Measurements from ENCODE around the gene ART3. TPM values are rescaled to one million over a fixed set of nuclear protein-coding genes. Genes with fewer than 3 reads are reported as not detected.

The ART3 gene
- total and polyA plus RNA-seq, 2 of the 8 experiments (the other 6 are each of a cell fraction or from before 2014, with no cell fraction given) = 0.21 to 0.63 TPM

DNA sequence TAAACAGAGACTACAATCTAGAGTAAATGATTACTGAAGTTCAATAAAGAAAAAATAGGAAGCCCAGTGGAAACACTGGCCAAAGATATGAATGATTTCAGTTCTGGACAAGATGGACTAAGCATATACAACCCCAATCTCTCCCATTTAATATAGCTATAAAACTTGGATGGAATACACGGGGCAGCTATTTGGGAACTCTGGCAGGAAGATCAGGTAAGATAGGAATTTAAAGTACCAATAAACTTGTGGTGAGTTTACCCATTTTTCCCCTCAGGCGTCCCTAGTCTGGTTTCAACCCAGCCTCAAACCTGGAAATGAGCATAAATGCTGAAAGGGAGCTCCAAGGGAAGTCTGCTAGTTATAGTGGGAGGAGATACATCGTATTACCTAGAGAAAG, 53.2 kb downstream of the ART3 start:
- no peaks in the 10 kb centered on the region for H3K23me2 ChIP-seq (ENCODE audit: low read depth, low read length)
- ChIA-PET CTCF (ENCODE audit: partially characterized antibody) (interaction anchor here (0.8 to 1.1 kb wide), 2 partner anchors 19 to 250 kb away, joined by 3 to 6 read pairs; no protein-coding TSS in a partner anchor), POLR2A (ENCODE audit: partially characterized antibody) (interaction anchor here (1.1 kb wide), 1 partner anchor 21 kb away, joined by 3 read pairs; the partner anchor contains the start of gene NUP54)
- no peak overlapping the region for H2BK20ac ChIP-seq (ENCODE audit: low read length)
- peaks cover 5 to 68% (median 26%) of the 10 kb centered on the region in 4 experiments; a peak in 6 of 8 replicates for H3K36me3 ChIP-seq (ENCODE audit: control insufficient read depth in 2 of 4, insufficient read depth in 4 of 4, low read length in 3 of 4)
- H3K4me2 ChIP-seq (ENCODE audit: insufficient read depth in 1 of 2, low read depth in 2 of 2, low read length in 2 of 2) = no peak overlapping the region
- H3K9me3 ChIP-seq (ENCODE audit: insufficient read depth in 2 of 2, low read depth in 1 of 2, low read length in 1 of 2) = no peaks in the 10 kb centered on the region; a peak in 1 of 4 replicates
- H3K79me1 ChIP-seq (ENCODE audit: low read depth, low read length) = no peaks in the 10 kb centered on the region
- no peak overlapping the region for H3K4ac ChIP-seq (replicated peaks; ENCODE audit: insufficient read length, low read depth, low read length)
- H4K8ac ChIP-seq (ENCODE audit: extremely low read depth, insufficient read depth, low read length) = no peak overlapping the region
- H2BK5ac ChIP-seq (ENCODE audit: low read depth, low read length) = no peak overlapping the region
- no peak overlapping the region for H3K23ac ChIP-seq (ENCODE audit: insufficient read length)
- H3K79me2 ChIP-seq (ENCODE audit: control insufficient read depth in 1 of 2, insufficient read depth in 2 of 2, low read length in 2 of 2) = peaks cover 0 to 27% of the 10 kb centered on the region in 2 experiments; a peak in 2 of 4 replicates
- no peak overlapping the region for H4K5ac ChIP-seq (ENCODE audit: insufficient read length, low read depth, low read length)
- no peak overlapping the region for H3K14ac ChIP-seq (ENCODE audit: insufficient read length)
- no peak overlapping the region for H2BK15ac ChIP-seq (ENCODE audit: low read length)
- no peak overlapping the region for H3K9ac ChIP-seq (replicated peaks in 1 of 4; ENCODE audit: extremely low read depth in 1 of 4, low read depth in 3 of 4, low read length in 3 of 4)
- no peak overlapping the region for H2BK12ac ChIP-seq (ENCODE audit: low read depth, low read length)
- no peaks in the 10 kb centered on the region for H3K27me3 ChIP-seq (replicated peaks in 1 of 4; ENCODE audit: control insufficient read depth in 3 of 4, extremely low read depth in 1 of 4, insufficient read depth in 3 of 4, low read length in 3 of 4)
- no peak overlapping the region for H4K91ac ChIP-seq (replicated peaks; ENCODE audit: insufficient read length, low read length)
- H3K18ac ChIP-seq (ENCODE audit: extremely low read depth, low read length) = no peak overlapping the region
- no peak overlapping the region for H3K56ac ChIP-seq (replicated peaks; ENCODE audit: insufficient read length, low read depth, low read length)
- H2AK5ac ChIP-seq (ENCODE audit: low read depth, low read length) = no peak overlapping the region
- peaks cover 2 to 5% of the 10 kb centered on the region in 2 experiments for H4K20me1 ChIP-seq (replicated peaks in 1 of 2; ENCODE audit: control insufficient read depth in 1 of 2, insufficient read depth in 2 of 2, low read length in 2 of 2)
- H3K4me1 ChIP-seq (replicated peaks in 1 of 4; ENCODE audit: control insufficient read depth in 3 of 4, insufficient read depth in 4 of 4, low read length in 3 of 4) = no peaks in the 10 kb centered on the region
- WGBS, 2 experiments (ENCODE audit: extremely low coverage in 1 of 2, insufficient coverage in 1 of 2, insufficient read length in 1 of 2, insufficient replicate concordance in 2 of 2, low coverage in 1 of 2, low lambda C conversion rate in 2 of 2, missing lambda C conversion rate in 1 of 2) = 86% methylated on average over 3 of the region's 3 CpGs; no CpG with 5 or more reads in 1 of the 2 experiments
- H3K27ac ChIP-seq (ENCODE audit: low read depth, low read length) = no peak overlapping the region
- FAIRE-seq (no peak), DNase-seq (ENCODE audit: low read depth in 1 of 2, low spot score in 2 of 2) (no peak)
- no peak overlapping the region for H2AFZ ChIP-seq (ENCODE audit: low read length)
- H3K4me3 ChIP-seq (ENCODE audit: extremely low read depth in 1 of 4, insufficient read depth in 2 of 4, low read depth in 3 of 4, low read length in 4 of 4) = no peak overlapping the region
- no peak overlapping the region for H2BK120ac ChIP-seq (replicated peaks; ENCODE audit: low read depth, low read length)
- TF ChIP-seq CREB1 (IDR thresholded peaks at IDR 0.05) = no peak
- TF ChIP-seq NANOG (IDR thresholded peaks at IDR 0.05; ENCODE audit: insufficient read depth, low read depth, low read length, poor library complexity, severe bottlenecking) = no peak
- no peak for TF ChIP-seq SP4 (IDR thresholded peaks at IDR 0.05; ENCODE audit: low read length)
- no peak for TF ChIP-seq CBX5 (IDR thresholded peaks at IDR 0.05; ENCODE audit: low read depth, low read length)
- TF ChIP-seq TCF12 (IDR thresholded peaks at IDR 0.05; ENCODE audit: low read depth, low read length) = no peak
- no peak for TF ChIP-seq EP300 (IDR thresholded peaks at IDR 0.05; ENCODE audit: borderline replicate concordance in 1 of 2, low read depth in 2 of 2, low read length in 2 of 2)
- TF ChIP-seq, protein P1, sequence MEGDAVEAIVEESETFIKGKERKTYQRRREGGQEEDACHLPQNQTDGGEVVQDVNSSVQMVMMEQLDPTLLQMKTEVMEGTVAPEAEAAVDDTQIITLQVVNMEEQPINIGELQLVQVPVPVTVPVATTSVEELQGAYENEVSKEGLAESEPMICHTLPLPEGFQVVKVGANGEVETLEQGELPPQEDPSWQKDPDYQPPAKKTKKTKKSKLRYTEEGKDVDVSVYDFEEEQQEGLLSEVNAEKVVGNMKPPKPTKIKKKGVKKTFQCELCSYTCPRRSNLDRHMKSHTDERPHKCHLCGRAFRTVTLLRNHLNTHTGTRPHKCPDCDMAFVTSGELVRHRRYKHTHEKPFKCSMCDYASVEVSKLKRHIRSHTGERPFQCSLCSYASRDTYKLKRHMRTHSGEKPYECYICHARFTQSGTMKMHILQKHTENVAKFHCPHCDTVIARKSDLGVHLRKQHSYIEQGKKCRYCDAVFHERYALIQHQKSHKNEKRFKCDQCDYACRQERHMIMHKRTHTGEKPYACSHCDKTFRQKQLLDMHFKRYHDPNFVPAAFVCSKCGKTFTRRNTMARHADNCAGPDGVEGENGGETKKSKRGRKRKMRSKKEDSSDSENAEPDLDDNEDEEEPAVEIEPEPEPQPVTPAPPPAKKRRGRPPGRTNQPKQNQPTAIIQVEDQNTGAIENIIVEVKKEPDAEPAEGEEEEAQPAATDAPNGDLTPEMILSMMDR (IDR thresholded peaks at IDR 0.05; ENCODE audit: control extremely low read depth in 1 of 3, insufficient read depth in 1 of 3, low read depth in 1 of 3, low read length in 3 of 3) = no peak
- TF ChIP-seq RFX5 (IDR thresholded peaks at IDR 0.05; ENCODE audit: borderline replicate concordance, low read depth, low read length) = no peak
- no peak for TF ChIP-seq FOSL1 (IDR thresholded peaks at IDR 0.05; ENCODE audit: insufficient read depth, low read depth, low read length)
- TF ChIP-seq, protein P2, sequence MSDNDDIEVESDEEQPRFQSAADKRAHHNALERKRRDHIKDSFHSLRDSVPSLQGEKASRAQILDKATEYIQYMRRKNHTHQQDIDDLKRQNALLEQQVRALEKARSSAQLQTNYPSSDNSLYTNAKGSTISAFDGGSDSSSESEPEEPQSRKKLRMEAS (IDR thresholded peaks at IDR 0.05) = no peak
- TF ChIP-seq SP2 (IDR thresholded peaks at IDR 0.05; ENCODE audit: low read length) = no peak
- TF ChIP-seq SIRT6 (IDR thresholded peaks at IDR 0.05; ENCODE audit: low read length) = no peak
